ELF-1 (cell line): Measurements from ENCODE around the gene TNFRSF13B.
"Not testable (repeated sequence)": the region's sequence is repeated elsewhere in the genome, so short reads cannot be mapped to it uniquely, and the experiment has no call there.

Experiments
- DNase-seq: peaks from one replicate; pipeline ENCODE4 v3.0.0-alpha.2; 2016; ENCODE audit warnings: low read depth, low spot score

Gene TNFRSF13B

DNA sequence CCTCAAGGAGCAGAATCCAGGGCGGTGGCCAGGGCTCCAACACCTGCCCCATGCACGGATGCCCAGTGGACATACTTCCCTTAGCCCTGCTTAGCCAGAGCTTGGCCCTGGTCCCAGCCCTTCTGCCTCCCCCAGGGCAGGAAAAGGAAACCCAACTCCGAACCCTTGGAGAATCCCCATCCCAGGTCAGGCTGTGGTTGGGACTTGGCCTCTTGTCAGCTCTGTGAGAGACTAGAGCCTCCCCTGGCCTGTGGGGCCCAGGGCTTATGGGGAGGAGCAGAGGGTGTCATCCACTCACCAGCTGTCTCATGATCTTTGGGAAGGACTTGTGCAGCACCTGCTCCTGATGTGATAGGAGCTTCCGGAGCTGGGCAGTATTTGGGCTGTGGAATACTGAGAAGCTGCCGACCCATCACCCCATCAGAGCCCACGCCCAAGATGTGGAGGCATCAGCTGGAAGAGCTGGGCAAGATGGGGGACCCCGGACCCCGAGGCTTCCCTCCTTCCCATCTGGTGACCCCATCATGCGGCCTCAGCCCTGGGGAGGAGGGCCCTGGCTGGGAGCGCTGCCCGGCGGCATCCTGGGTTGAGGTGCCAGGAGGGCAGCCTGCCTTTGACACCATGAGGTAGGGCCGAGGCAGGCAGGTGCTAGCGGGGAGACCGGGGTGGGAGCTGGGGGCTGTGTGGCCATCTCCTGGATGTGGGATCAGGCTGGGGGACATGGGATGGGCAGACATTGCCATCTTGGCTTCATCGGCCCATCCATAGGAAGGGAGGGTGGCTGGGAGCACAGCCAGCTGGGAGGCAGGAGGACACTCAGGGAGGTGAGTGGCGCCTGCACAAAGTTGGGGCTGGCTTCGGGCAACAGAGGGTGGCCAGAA is 45.1 kb downstream of the TNFRSF13B start:
- DNase-seq, result no peak

DNA sequence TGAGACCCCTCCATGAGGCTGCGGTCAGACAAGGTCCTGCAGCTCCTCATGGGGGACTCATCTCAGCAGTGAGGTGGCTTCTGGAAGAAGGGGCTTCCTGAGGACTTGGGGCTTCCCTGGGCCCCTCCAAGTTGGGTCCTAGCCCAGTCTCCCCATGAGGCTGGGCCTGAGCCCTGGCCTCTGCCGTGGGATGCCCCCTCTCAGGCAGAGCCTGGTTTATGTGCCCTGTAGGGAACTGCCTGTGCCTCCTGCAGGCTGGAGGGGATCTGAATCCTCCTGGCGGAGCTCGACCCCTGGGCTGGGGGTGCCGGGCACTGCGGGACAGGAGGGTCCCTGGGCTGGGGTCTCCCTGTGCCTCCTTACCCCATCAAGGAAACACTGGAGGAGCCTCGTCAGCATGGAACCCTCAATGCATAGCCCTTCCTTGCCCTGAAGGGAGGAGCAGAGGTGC is 45.8 kb downstream of the TNFRSF13B start:
- DNase-seq, result no peak

- DNase-seq, result no peak
Observed at GRCh38 chr17:16925461-16926060, 46.4 kb downstream of the TNFRSF13B start.

- no peak for DNase-seq
Observed at GRCh38 chr17:16924696-16925440, 47.0 kb downstream of the TNFRSF13B start.

DNA sequence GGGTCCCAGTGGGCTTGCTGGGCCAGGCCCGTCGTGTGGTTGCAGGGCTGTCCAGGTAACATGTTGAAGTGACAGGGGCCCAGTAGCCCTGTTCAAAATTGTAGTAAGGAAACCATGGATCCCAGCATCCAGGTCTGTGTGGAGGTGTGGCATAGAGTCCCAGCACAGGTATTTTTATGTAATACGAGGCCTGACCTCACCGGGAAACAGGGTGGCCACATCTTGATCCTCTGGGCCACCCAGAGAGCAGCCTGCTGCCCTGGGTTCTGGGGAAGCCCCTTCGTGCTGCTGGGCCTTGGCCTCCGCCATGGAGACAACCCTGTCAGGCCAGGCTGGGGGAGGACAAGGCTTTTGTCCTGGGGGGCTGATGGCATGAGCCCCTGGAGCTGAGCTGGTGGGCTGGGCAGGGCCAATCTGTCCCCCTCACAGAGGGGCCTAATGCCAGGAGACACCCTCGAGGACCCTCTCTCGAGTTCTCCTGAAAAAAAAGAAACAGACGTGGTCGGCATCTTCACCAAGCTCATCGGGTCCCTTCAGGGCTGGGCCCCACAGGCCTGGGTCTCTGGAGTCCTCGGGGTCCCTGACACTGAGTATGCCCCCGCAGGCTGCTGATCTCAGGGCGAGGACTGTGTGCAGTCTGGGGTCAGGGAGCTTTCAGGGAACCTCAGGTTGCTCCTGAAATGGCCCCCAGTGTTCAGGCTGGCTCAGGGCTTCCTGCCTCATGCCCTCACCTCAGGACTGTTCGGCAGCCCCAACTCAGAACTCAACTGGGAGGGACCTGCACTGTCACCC is 47.8 kb downstream of the TNFRSF13B start:
- no peak for DNase-seq

DNA sequence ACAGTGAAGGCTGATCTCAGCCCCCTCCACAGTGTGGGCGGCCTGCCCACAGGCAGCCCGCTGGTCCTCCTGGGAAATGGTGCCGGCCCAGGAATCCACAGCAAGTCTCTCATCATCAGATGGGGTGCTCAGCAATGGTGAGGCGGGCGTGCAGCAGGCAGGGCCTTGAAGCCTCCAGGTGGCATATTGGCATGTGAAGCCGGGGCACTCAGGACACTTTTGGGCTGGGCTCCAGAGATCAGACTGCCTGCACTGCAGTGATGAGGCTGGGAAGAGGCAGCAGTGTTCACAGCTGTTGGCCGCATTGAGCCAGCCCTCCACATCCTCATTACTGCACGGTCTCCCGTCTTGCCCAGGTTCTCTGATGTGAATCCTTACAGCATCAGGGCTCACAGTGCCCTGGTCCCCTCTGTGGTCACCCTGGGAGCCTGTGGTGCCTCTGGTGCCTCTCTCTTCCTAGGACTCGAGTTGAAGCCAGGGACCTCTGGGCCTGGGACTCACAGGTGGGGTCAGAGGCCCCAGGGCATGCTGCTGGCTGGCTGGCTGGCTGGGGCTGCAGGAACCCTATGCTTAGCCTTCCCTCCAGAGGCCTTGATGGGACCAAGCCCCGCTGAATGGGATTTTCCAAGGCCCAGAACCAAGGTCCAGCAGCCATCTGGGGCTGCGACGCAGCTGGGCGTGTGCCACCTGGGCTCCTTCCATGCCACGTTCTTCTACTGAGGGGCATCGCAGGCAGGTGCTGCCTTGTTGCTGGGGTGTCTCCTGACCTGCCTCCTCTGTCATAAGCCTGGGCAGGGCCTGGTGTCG is 48.6 kb downstream of the TNFRSF13B start:
- DNase-seq, result no peak

GRCh38 chr17:16922386-16923096 is 49.4 kb downstream of the TNFRSF13B start:
- DNase-seq, result no peak

- DNase-seq, result not testable (repeated sequence)
Observed at GRCh38 chr17:16921451-16921850, 50.5 kb downstream of the TNFRSF13B start.

DNA sequence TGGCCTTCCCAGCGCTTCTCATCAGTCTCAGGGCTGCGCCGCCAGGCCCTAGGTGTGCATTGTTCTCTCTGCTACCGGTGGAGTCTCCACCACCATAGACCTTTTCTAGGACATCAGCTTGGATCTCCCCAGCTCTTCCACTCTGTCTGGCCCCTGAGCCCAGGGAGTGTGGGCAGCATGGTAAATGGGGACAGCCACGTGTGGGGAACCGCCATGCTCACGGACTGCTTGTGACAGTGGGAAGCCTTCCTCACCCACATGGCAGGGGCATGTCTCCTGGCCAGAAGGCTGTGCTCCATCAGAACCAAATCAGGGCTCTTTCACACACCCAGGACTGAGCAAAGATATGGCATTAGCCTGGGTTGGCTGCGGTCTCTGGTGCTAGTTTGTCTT is 51.3 kb downstream of the TNFRSF13B start:
- DNase-seq, result no peak

GRCh38 chr17:16919663-16920627 is 52.0 kb downstream of the TNFRSF13B start:
- DNase-seq, result peak; percentile 59

DNA sequence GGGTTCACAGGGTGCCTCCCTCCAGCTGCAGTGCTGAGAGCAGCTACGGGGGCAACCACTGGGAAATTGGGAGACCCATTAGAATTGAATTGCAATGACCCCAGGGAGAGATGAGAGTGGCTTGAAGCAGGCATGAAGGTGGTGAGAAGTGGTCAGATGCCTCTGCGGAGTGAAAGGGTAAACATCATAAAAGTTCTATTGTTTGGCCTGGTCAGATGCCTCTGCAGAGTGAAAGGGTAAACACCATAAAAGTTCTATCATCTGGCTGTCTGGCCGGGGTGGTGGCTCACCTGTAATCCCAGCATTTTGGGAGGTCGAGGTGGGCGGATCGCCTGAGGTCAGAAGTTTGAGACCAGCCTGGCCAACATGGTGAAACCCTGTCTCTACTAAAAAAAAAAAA is 53.5 kb downstream of the TNFRSF13B start:
- DNase-seq, result peak; percentile 73

DNA sequence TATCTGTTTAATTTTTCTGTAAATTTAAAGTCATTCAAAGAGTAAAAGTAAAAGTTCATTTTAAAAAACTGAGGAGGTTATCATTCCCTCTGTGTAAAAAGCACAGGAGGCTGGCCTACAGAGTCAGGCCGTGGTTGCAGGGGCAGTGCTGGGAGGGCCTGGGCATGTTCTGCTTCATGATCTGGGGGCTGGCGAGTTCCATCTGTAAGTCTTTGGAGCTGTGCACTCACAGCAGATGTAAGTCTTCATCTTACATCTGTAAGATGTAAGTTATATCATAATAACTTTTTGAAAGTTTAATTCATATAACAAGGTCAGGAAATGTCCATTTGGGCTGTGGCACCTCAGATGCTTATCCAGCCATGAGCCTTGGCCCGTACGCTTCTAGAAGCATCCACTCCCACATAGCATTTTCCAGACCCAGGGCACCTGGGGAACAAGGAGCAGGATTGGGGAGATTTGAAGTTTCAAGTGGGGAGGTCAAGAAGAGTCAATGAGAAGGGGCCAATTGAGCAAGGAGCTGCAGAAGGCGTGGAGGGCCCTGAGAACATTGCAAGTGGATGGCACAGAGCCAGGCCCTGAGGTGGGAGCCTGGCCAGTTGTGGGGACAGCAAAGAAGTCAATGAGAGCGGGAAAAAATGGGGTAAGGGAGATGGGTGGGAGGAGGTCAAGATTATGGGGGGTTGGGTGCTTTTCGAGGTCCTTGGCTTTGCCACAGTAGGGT is 54.1 kb downstream of the TNFRSF13B start:
- no peak for DNase-seq

DNA sequence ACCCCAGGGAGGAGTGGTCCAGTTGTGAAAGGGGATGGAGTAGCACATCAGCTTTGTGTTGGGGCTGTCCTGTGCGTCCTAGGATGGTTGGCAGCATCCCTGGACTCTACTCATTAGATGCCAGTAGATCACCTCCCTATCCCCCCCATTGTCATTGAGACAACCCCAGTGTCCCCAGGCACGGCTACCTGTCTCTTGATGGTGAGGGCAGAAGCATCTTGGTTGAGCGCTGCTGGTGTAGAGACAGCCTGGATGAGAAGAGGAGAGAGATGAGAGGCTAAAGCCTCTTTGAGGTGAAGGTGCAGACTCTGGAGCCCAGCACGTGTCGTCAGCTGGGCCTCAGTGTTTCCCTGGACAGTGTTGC is 55.4 kb downstream of the TNFRSF13B start:
- DNase-seq, result peak; percentile 0

DNA sequence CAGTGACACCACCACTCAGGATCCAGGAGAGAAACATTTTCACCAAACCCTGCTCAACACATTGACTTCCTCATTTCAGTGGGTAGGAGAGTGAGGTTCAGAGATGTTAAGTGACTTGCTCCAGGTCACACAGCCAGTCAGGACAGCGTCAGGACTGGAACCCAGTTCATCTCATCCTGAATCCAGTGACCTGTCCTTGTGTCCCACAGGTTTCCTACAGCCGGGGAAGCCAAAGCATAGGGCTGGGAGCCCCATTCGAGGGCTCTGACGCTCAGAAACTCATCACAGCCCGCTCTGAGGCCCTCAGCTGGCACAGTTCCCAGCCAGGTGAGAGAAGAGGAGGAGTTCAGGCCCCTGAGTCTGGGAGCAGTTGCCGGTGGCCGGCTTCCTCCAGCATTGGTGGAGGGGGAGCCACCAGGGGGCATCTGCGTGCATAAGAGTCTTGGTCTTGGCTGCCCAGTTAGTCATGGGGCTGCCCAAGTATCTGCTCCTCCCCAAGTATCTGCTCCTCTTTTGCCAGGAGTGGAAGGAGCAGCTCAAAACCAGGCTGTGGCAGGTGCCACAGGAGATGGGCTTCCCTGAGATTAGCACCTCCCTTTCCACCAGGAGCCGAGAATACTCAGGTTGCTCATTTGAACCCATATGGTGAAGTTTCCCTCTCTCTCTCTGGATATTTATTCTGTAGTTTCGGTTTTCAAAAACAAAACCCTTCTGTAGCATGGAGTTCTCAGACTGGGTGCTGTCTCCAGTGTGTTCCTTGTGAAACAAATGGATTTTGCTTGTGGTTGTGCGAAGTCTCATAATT is 56.0 kb downstream of the TNFRSF13B start:
- peak; percentile 83 for DNase-seq

- no peak for DNase-seq
Observed at GRCh38 chr17:16913463-16913862, 58.5 kb downstream of the TNFRSF13B start.

- no peak for DNase-seq
Observed at GRCh38 chr17:16912021-16912962, 59.6 kb downstream of the TNFRSF13B start.
